Fibroblast of lung (primary cell): Measurements from ENCODE around the gene RNF125. TPM values are rescaled to one million over a fixed set of nuclear protein-coding genes. Genes with fewer than 3 reads are reported as not detected.

Source experiments
- DNase-seq, 2 donors: peaks; one replicate each; pipeline versions ENCODE4 v3.0.0 to v3.0.0-alpha.2; 2010; ENCODE audit warnings: low read depth in 2 of 2
- H2AFZ ChIP-seq: 2 replicates; pipeline ENCODE4 v1.5.1; 2012; ENCODE audit warnings: low read length, control low read depth, inconsistent platforms
- H3K27ac ChIP-seq: 2 replicates; pipeline ENCODE4 v1.5.1; 2011; ENCODE audit warnings: low read length, control low read depth; ENCODE audit not compliant: insufficient read depth
- H3K27me3 ChIP-seq: 2 replicates; pipeline ENCODE4 v1.5.1; 2011; ENCODE audit warnings: mild to moderate bottlenecking, low read length; ENCODE audit not compliant: control insufficient read depth, insufficient read depth
- H3K36me3 ChIP-seq: 2 replicates; pipeline ENCODE4 v1.5.1; 2011; ENCODE audit warnings: low read length; ENCODE audit not compliant: control insufficient read depth, insufficient read depth
- H3K4me1 ChIP-seq: 2 replicates; pipeline ENCODE4 v1.5.1; 2011; ENCODE audit warnings: low read length; ENCODE audit not compliant: control insufficient read depth, insufficient read depth; ENCODE audit errors: extremely low read depth
- H3K4me2 ChIP-seq: 2 replicates; pipeline ENCODE4 v1.5.1; 2011; ENCODE audit warnings: low read length, control low read depth; ENCODE audit not compliant: insufficient read depth; ENCODE audit errors: extremely low read depth
- H3K4me3 ChIP-seq, 4 experiments: fragments of 200-600 bp in 1 of 4; sonication (generic) in 1 of 4; replicated peaks in 1 of 4; 2 replicates each; pipeline ENCODE4 v1.5.1; 2011 to 2016; ENCODE audit warnings: low read length in 4 of 4, low read depth in 3 of 4, mild to moderate bottlenecking in 3 of 4, control low read depth in 2 of 4, inconsistent platforms in 1 of 4, mixed read lengths in 1 of 4; ENCODE audit not compliant: insufficient read depth in 1 of 4; ENCODE audit errors: control extremely low read depth in 1 of 4
- H3K79me2 ChIP-seq: 2 replicates; pipeline ENCODE4 v1.5.1; 2012; ENCODE audit warnings: mild to moderate bottlenecking, low read length, inconsistent platforms; ENCODE audit not compliant: control insufficient read depth, insufficient read depth
- H3K9ac ChIP-seq: 2 replicates; pipeline ENCODE4 v1.5.1; 2011; ENCODE audit warnings: mild to moderate bottlenecking, low read length, control low read depth; ENCODE audit not compliant: insufficient read depth
- H3K9me3 ChIP-seq: 2 replicates; pipeline ENCODE4 v1.5.1; 2012; ENCODE audit warnings: low read depth, low read length; ENCODE audit not compliant: control insufficient read depth, insufficient read depth
- H4K20me1 ChIP-seq: 2 replicates; pipeline ENCODE4 v1.5.1; 2011; ENCODE audit warnings: low read length; ENCODE audit not compliant: control insufficient read depth, insufficient read depth; ENCODE audit errors: extremely low read depth
- CTCF ChIP-seq, 2 donors: IDR thresholded peaks in 1 of 2; conservative IDR thresholded peaks in 1 of 2; 1 replicate in 1 of 2; 2 replicates in 1 of 2; pipeline ENCODE4 v1.5.1; 2011 to 2012; ENCODE audit warnings: low read length in 2 of 2, control low read depth in 1 of 2, inconsistent platforms in 1 of 2, low read depth in 1 of 2, mild to moderate bottlenecking in 1 of 2
- EZH2 ChIP-seq: IDR thresholded peaks from 2 replicates; pipeline ENCODE4 v1.5.1; 2012; ENCODE audit warnings: low read length, control low read depth, mild to moderate bottlenecking; ENCODE audit errors: missing control alignments
- polyA plus RNA-seq, 2 donors: library from polyadenylated mRNA; depleted of rRNA in 1 of 2; stranded (reverse) in 1 of 2; unstranded in 1 of 2; fragments of >200 nt; gene quantifications; 2 replicates each; pipeline ENCODE4 v1.2.1, GENCODE V29; 2011 to 2012; ENCODE audit warnings: missing spikeins in 1 of 2
- total RNA-seq: library from RNA; depleted of rRNA; stranded (reverse); fragments of >200 nt; gene quantifications from 2 replicates; pipeline ENCODE4 v1.2.1, GENCODE V29; 2014

Gene RNF125
- total and polyA plus RNA-seq, 2 donors (not counting 1 experiment from before 2014, with no cell fraction given): 0.14 to 0.33 TPM

- TF ChIP-seq EZH2 (no peak), CTCF (conservative IDR thresholded peaks at IDR 0.05 in 1 of 2, IDR thresholded peaks at IDR 0.05 in 1 of 2; ENCODE audit: low read depth in 1 of 2, low read length in 2 of 2) (no peak)
- no peak overlapping the region for H3K27ac ChIP-seq
- H3K4me3 ChIP-seq: no peak overlapping the region
- no peak overlapping the region for H3K4me2 ChIP-seq
- H3K79me2 ChIP-seq: peaks cover 68% of the 10 kb centered on the region
- DNase-seq: no peak
- no peaks in the 10 kb centered on the region for H4K20me1 ChIP-seq
- H3K9ac ChIP-seq: no peak overlapping the region
- H3K27me3 ChIP-seq: no peaks in the 10 kb centered on the region
- no peaks in the 10 kb centered on the region for H3K9me3 ChIP-seq
- H3K36me3 ChIP-seq: no peaks in the 10 kb centered on the region
- H3K4me1 ChIP-seq: no peaks in the 10 kb centered on the region
- no peak overlapping the region for H2AFZ ChIP-seq
Observed at GRCh38 chr18:32095900-32096229, 77.2 kb downstream of the RNF125 start.

GRCh38 chr18:32096946-32097345 lies 78.3 kb downstream of the RNF125 start:
- H3K79me2 ChIP-seq: peaks cover 74% of the 10 kb centered on the region
- H3K27ac ChIP-seq: no peak overlapping the region

GRCh38 chr18:32104516-32104915 lies 85.9 kb downstream of the RNF125 start:
- no peaks in the 10 kb centered on the region for H3K27me3 ChIP-seq
- no peaks in the 10 kb centered on the region for H3K9me3 ChIP-seq
- H3K27ac ChIP-seq: no peak overlapping the region
- no peak overlapping the region for H3K4me2 ChIP-seq
- no peak overlapping the region for H3K4me3 ChIP-seq
- TF ChIP-seq EZH2: no peak
- no peak for TF ChIP-seq CTCF (conservative IDR thresholded peaks at IDR 0.05 in 1 of 2, IDR thresholded peaks at IDR 0.05 in 1 of 2; ENCODE audit: low read depth in 1 of 2, low read length in 2 of 2)
- no peak overlapping the region for H3K9ac ChIP-seq
- H2AFZ ChIP-seq: no peak overlapping the region
- no peaks in the 10 kb centered on the region for H4K20me1 ChIP-seq
- H3K36me3 ChIP-seq: no peaks in the 10 kb centered on the region
- peaks cover 50% of the 10 kb centered on the region for H3K79me2 ChIP-seq
- no peak for DNase-seq
- no peaks in the 10 kb centered on the region for H3K4me1 ChIP-seq

More at GRCh38 chr18:32096946-32097345, 78.3 kb downstream of the RNF125 start:
- Histone ChIP-seq H3K9me3 (no peaks in the 10 kb centered on the region), H4K20me1 (no peaks in the 10 kb centered on the region), H3K9ac (no peak overlapping the region), H2AFZ (no peak overlapping the region), H3K4me3 (no peak overlapping the region), H3K36me3 (no peaks in the 10 kb centered on the region), H3K4me2 (no peak overlapping the region), H3K27me3 (no peaks in the 10 kb centered on the region), H3K4me1 (no peaks in the 10 kb centered on the region)
- DNase-seq: no peak
- TF ChIP-seq EZH2 (no peak), CTCF (conservative IDR thresholded peaks at IDR 0.05 in 1 of 2, IDR thresholded peaks at IDR 0.05 in 1 of 2; ENCODE audit: low read depth in 1 of 2, low read length in 2 of 2) (no peak)
